Measurements from ENCODE around the gene CABP1.
A peak's percentile ranks its signal among the peaks of the same experiment; 100 is the strongest.
"Not testable (repeated sequence)": the region's sequence is repeated elsewhere in the genome, so short reads cannot be mapped to it uniquely, and the experiment has no call there.

Gene CABP1

DNA sequence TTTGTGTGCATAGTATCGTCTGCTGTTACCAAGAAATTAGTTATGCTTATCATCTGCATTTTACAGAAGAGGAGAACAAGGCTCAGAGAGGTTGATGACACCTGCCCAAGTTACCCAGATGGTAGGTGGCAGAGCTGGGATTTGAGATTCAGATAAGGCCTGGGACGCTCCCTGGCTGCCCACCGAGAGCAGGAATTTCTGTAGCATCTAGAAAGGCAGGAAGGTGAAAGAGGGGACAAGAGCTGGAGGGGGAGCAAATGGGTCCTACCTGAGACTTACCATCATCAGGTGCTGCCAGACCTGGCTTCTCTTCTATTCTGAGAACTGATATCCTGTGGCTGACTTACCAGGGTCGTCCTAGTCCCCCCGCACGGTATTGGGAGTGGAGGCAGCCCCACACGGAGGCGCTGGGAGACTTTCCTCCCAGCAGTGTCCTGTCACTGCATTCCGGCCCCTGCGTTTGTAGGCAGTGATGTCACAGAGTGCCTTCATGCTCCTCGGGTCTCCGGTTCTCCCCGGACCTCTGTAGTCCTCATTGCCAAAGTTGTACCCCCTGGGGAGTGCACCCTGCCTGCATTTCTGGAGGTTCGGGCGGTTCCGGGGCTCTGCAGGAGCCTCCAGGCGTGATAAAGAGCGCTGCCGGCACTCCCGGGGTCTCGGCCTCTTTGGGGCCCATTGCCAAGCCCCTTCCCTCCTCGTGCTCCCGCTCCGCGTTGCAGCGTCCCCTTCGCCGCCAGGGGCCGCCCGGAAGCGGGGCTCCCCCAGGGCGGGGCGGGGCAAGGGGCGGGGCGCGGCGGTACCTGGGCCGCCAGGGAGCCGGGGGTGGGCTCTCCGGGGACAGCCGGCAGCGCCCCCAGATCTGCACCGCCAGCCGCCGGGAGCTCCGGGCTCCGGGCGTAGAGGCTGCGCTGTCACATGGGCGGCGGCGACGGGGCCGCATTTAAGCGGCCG, at the start of gene CABP1:
Gene CABP1, plus strand, starts transcription at position 856 of the 951 bp plus-strand sequence. Its CDS starts 60 bp downstream, at position 916.
- peak; percentile 80 for DNase-seq

DNA sequence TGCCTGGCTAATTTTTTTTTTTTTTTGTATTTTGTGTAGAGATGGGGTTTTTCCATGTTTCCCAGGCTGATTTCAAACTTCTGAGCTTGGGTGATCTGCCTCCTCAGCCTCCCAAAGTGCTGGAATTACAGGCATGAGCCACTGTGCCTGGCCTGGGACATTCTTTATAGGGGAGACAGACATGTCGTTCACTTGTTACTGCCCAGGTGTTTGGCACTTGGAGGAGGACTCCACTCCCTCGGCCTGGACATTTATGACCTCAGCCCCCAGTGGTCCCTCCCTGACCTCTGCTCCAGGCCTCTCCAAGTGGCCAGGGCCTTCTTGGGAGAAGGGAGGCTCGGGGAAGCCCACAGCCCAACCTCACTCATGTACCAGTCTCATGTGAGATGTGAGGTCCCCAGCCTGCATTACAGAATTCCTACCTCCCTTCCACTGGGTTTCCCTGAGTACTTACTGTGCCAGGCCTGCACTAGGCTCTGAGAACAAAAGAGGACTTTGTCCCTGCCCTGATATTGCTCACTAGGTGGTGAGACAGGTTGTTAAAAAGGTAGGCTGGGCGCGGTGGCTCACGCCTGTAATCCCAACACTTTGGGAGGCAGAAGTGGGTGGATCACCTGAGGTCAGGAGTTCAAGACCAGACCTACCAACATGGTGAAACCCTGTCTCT, 49.6 kb upstream of the CABP1 start:
- DNase-seq, result no peak

DNA sequence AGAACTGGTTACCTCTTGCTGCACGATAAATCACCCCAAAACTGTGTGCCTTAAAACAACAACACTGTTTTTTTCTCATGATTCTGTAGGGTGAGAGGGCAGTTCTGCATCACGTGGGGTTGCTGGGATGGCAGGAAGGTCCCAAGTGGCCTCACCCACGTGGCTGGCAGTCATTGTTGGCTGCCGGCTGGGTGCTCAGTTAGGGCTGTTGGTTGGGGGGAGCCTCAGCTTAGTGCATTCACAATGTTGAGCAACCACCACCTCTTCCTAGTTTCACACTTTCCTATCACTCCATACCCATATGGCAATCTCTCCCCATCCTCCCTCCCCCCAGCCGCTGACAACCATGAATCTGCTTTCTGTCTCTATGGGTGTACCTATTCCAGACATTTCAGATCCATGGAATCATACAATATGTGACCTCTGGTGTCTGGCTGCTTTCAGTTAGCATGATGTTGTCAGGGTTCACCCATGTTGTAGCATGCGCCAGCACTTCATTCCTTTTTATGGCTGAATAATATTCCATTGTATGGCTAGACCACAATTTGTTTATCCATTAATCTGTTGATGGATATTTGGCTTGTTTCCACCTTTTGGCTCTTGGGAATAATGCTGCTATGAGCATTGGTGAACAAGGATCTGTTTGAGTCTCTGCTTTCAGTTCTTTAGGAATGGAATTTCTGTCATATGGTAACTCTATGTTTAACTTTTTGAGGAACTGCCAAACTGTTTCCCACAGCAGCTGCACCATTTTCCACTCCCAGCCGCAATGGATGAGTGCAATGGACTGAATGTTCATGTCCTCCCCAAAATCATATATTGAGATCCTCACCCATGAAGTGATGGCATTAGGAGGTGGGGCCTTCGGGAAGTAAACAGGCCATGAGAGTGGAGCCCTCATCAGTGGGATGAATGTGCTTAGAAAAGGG, 48.0 kb upstream of the CABP1 start:
- DNase-seq, result no peak

DNA sequence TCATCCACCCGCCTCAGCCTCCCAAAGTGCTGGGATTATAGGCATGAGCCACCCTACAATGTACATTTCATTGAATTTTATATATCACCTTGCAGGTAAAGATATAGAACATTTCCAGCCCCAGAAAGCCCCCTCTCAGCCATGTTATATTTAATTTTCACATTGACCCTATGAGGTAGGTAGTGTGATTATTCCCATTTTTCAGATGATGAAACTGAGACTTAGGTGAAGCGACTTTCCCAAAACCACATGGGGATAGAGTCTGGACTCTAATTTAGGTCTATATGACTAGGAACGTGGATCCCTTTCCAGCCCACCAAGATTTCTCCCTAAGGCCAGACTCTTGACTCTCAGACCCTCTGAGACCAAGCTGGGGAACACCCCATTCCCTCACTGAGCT, 43.5 kb upstream of the CABP1 start:
- no peak for DNase-seq

DNA sequence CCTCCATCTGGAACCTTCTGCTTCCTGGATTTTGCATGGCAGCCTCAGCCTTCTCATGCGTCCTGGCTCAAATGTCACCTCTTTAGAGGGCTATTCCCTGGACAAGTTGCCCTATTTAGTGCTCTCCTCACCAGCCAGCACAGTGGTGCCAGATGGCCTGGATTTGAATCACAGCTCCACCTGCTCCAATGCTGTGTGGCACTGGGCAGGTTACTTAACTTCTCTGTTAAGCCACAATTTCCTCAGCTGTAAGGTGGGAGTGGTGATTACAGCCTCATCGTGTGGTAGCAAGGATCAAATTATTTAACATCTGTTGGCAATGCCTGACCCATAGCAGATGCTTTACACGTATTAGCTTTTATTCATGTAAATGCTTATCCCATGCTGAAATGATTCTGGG, 42.6 kb upstream of the CABP1 start:
- no peak for DNase-seq

DNA sequence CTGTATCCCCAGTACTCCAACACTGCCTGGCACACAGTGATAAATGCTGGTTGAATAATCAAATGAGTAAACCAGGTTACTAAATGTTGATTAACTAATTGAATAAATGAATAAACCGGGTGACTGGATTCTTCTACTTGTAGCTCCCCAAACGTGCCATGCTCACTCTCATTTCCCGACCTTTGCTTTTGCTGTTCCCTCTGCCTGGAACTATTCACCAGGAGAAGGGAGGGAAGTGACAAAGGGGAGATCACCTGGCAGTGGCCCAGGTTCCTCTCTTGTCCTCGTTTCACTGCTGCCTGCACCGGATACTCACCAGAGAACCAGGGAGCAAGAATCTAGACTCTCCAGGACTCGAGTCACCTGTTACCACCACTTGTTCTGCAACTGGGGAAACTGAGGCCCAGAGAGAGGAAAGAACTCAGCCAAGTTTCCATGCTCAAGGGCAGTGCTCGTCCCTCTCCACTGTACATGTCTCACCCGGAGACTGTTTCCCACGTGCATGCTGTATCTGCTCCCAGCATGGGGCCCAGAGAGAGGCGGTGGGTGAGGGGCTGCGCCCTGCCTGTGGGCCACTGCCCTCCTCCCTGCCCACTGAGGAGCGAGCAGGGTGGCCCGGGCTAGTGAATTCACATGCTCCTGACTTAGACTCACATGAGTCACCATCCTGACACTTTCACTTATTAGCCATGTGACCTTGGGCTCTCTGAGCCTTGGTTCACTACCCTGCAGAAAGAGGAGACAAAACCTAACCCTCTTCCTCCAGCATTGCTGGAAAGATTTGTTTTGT, 41.6 kb upstream of the CABP1 start:
- no peak for DNase-seq

DNA sequence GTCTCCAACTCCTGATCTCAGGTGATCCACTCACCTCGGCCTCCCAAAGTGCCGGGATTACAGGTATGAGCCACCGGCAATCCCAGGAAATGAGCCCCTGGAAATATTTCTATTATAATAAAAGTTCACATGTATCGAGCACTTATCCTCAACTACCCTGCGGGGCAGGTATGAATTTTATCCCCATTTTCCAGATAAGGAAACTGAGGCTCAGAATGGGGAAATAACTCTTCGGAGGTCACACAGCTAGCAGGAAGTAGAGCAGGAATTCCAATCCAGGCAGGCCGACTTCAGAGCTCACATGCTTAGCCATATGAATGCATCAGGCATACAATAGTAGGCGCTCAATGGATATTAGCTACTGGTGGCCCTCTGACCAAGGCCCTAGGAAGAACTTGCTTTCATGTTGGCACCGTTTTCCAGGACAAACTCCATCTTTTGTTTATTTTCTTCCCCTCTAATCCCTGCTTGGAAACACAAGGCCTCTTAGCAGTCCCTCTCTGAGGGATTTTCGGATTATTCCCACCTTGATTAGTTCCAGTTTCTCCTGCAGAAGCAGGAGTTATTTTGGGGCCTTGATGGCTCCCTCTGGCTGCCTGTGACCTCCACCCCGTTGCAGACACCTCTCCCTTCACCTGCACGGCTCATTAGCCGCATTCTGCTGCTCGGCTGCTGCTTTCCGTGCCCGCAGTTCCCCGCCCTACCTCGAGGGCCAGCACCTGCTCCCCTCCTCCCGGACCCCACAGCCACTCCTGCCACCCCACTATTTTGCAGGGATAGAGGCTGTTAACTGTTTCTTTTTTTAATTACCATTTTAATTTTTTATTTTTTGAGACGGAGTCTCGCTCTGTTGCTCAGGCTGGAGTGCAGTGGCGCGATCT, 40.5 kb upstream of the CABP1 start:
- DNase-seq, result no peak

DNA sequence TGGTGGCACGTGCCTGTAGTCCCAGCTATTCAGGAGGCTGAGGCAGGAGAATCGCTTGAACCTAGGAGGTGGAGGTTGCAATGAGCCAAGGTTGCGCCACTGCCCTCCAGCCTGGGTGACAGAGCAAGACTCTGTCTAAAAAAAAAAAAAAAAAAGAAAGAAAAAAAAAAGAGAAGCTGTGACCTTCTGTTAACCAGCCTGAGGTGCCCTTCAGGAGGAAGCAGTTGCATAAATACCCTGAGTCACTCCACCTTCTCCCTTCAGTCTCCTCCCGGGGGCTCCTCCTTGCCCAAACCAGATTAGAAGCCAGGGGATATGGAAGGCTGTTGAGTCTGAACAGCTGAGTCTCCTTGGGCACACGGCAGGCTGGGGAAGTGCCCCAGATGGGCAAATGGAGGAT, 38.0 kb upstream of the CABP1 start:
- DNase-seq, result not testable (repeated sequence)

DNA sequence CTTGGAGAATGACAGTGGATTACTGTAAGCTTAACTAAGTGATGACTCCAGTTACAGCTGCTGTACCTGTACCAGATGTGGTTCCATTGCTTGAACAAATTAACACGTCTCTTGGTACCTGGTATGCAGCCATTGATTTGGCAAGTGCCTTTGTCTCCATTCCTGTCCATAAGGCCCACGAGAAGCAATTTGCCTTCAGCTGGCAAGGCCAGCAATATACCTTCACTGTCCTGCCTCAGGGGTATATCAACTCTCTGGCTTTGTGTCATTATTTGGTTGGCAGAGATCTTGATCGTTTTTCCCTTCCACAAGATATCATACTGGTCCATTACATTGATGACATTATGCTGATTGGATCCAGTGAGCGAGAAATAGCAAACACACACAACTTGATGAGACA, 29.9 kb upstream of the CABP1 start:
- DNase-seq, result no peak

DNA sequence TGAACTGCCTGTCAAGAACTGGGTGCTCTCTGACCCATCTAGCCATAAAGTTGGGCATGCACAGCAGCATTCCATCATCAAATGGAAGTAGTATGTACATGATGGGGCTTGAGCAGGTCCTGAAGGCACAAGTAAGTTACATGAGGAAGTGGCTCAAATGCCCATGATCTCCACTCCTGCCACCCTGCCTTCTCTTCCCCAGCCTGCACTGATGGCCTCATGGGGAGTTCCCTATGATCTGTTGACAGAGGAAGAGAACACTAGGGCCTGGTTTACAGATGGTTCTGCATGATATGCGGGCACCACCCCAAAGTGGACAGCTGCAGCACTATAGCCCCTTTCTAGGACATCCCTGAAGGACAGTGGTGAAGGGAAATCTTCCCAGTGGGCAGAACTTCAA, 28.9 kb upstream of the CABP1 start:
- DNase-seq, result not testable (repeated sequence)

DNA sequence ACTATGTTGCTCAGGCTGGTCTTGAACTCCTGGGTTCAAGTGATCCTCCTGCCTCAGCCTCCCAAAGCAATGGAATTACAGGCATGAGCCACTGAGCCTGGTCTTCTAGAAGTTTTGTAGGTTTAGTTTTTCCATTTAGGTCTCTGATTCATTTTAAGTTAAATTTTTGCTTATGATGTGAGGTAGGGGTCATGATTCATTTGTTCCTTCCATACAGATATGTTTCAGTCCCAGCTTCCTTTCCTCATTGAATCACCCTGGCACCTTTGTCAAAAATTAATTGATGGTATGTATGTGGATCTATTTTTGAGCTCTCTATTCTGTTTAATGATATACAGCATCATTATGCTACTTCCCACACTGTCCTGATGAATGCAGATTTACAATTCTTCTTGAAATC, 25.6 kb upstream of the CABP1 start:
- peak; percentile 2 for DNase-seq

DNA sequence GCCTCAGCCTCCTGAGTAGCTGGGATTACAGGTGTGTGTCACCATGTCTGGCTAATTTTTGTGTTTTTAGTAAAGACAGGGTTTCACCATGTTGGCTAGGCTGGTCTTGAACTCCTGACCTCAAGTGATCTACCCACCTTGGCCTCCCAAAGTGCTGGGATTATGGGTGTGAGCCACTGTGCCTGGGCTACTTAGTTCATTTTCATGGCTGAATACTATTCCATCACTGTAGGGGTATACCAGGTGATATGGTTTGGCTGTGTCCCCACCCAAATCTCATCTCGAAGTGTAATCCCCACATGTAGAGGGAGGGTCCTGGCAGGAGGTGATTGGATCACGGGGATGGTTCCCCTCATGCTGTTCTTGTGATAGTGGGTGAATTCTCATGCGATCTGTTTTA, 23.2 kb upstream of the CABP1 start:
- DNase-seq, result not testable (repeated sequence)

DNA sequence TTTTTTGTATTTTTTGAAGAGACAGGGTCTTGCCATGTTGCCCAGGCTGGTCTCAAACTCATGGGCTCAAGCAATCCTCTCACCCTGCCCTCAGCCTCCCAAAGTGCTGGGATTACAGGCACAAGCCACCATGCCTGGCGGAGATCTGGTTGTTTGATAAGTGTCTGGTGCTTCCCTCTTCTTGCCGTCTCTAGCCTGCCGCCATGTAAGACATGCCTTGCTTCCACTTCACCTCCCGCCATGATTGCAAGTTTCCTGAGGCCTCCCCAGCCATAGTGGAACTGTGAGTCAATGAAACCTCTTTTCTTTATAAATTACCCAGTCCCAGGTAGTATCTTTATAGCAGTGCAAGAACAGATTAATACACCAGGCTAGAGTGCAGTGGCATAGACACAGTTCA, 22.7 kb upstream of the CABP1 start:
- DNase-seq, result not testable (repeated sequence)

DNA sequence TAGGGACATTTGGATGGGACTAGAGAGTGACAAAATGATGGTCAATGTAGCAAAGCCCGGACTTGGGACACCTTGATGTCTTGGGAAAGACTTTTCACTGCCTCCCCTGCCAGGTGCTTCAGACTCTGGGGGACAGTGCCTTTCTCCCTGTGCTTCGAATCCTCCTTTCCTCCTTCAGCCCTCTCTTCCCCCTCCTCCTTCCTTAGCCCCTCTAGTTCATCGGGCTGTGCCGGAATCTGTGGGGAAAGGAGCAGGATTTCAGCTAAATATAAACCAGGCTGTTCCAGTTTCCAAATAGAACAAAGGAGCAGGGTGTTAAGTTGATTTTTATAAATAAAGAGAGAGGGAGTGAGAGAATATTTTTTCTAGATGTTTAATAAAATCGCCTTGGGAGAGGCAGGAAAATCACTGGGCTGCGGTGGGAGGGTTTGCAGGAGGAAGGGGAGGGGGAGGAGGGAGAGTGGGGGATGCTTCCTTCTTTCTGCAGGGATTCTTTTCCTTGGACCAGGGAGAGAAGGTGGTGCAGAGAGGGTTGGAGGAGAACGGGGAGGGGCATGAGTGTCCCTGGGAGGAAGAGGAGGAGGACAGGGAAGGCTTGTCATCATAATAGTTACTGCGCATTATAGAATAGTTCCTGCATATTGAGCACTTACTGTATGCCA, 21.3 kb upstream of the CABP1 start:
- DNase-seq, result no peak

DNA sequence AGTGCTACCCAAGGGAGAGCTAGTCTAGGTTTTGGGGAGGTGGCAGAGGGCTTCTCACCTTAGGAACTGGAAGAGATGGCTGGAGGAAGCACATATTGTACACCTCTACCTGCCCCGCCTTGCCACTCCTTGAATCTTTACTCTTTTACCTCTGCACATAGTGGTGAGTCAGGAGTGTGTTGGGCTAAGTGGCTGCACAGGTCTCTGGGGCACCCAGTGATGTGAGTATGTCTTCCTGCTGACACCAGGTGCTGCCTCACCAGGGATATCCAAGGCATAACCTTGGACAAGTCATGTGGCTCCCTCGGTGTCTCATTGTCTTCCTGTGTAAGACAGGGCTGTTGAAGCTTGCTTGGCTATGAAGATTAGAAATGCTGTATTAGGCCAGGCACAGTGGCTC, 19.8 kb upstream of the CABP1 start:
- DNase-seq, result no peak

DNA sequence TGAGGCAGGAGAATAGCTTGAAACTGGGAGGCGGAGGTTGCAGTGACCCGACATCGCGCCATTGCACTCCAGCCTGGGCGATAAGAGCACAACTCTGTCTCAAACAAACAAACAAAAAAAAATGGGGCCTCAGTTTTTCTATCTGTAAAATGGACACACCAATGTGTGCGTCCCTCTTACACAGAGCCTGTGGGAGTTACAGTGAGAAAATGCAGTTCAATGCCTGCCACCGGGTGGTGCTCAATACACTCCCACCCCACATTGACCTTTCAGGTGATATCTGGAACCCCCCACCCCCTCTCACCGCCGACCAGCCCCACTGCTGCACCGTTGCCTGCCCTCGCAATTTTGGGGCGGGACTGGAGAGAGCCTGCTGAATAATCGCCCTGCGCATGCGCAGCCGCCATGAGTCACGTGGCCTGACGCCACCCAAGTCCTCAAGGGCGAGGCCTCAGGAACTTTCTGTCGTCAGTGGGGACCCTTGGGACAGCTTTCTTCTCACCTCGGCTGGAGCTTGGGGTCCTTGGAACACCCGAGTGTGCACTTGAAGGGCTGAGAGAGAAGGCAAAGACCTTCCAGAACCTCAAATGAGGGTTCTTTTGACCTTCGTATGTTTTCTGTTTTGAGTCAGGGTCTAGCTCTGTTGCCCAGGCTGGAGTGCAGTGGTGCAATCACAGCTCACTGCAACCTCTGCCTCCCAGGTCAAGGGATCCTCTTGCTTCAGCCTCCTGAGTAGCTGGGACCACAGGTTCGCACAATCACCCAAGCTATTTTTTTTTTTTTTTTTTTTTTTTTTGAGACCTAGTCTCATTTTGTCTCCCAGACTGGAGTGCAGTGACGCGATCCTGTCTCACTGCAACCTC, 14.6 kb upstream of the CABP1 start:
- DNase-seq, result no peak

DNA sequence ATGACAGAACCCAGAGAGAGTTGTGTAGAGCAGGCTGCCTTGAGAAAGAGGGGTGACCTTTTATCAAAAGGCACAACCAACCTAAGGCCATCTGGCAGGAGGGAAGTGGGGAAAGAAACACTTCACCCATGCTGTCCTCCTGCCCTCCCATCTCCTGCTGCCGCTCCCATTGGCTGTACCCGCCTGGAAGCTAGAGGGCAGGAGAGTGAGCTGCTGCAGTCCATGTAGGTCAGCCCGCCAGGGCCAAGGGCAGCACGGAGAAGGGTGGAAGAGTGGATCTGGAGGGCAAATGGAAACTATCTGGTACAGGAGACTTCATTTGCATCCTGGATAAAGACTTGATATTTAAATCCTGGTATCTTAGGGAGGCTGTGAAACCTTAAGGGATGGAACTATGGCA, 11.5 kb upstream of the CABP1 start:
- DNase-seq, result no peak

DNA sequence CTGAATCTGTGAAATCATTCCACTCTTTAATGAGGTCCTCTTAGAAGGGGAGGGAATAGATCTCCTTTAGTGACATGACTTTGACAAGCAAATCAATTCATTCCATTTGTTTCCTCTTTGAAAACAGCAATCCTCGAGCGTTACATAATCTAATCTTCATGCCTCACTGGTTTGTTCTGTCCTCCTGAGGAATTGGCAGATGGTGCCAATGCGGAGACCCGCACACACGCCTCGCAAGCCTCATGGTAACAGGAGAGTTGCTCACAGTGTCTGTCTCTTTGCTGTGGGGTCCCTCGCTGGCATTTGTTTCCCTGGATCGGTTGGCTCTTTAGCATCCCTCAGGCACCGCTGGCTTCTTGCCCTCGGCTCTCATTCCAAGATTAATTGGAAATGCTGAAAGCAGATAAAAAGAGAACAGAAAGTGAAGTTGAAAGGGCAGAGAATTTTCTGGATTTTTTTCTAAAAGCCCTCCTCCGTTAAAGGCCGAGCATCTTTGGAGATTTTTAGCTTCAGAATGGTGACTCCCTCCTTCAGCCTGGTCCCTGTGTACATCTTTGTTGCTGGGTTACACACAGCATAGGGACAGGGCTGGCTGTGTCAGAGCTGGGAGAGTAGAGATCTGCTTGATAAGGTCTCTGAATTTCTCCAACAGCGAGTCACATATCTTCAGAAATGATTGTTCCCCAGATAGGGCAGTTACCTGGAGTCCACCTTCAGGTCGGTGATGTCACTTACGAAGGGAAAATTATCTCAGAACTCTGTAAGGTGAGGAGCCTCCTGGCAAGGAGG, 10.1 kb upstream of the CABP1 start:
- DNase-seq, result no peak

DNA sequence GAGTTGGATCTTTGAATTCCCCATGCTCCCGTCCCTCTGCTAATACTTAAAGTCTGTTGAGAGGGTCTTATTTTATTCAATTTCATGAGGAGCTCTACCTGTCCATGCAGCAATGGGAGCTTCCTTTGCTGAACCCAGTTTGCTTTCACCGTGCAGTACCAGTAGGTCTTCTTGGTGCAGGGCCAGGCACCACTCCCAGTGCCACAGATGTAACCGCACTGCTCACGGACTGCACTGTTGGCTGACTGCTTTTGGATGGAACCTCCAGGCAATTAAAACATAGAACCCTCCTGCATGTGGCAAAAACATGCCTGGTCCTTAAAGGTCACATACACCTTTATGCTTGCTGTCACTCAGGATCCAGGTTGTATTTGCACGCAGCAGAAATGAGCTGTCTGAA, 9.3 kb upstream of the CABP1 start:
- no peak for DNase-seq
